Neural progenitor cell (in vitro differentiated cells): ENCODE results near the gene UROC1. TPM values are rescaled to one million over a fixed set of nuclear protein-coding genes. Genes with fewer than 3 reads are reported as not detected.

Experiments
- DNase-seq: peaks from one replicate; pipeline ENCODE4 v3.0.0-alpha.2; 2016; ENCODE audit warnings: low spot score
- H2AFZ ChIP-seq: fragments of 200-600 bp; sonication (generic); replicated peaks from 2 replicates; pipeline ENCODE4 v1.6.1; 2016; ENCODE audit warnings: antibody characterized with exemption
- H3F3A ChIP-seq: fragments of 200-600 bp; sonication (generic); 2 replicates; pipeline ENCODE4 v1.6.1; 2016; ENCODE audit warnings: antibody characterized with exemption, low read depth
- H3K27ac ChIP-seq: fragments of 200-600 bp; sonication (generic); 2 replicates; pipeline ENCODE4 v1.5.1; 2016; ENCODE audit warnings: mild to moderate bottlenecking
- H3K27me3 ChIP-seq: fragments of 200-600 bp; sonication (generic); 2 replicates; pipeline ENCODE4 v1.6.1; 2016; ENCODE audit warnings: mild to moderate bottlenecking, moderate library complexity
- H3K36me3 ChIP-seq: fragments of 200-600 bp; sonication (generic); 2 replicates; pipeline ENCODE4 v1.5.1; 2016
- H3K4me1 ChIP-seq: fragments of 200-600 bp; sonication (generic); 2 replicates; pipeline ENCODE4 v1.6.1; 2016; ENCODE audit warnings: mixed run types
- H3K4me2 ChIP-seq: fragments of 200-600 bp; sonication (generic); 2 replicates; pipeline ENCODE4 v1.6.1; 2016
- H3K4me3 ChIP-seq: fragments of 200-600 bp; sonication (generic); 2 replicates; pipeline ENCODE4 v1.5.1; 2016
- H3K79me2 ChIP-seq: fragments of 200-600 bp; sonication (generic); 2 replicates; pipeline ENCODE4 v1.6.1; 2016; ENCODE audit warnings: low read depth
- H3K9ac ChIP-seq: fragments of 200-600 bp; sonication (generic); 2 replicates; pipeline ENCODE4 v1.6.1; 2016
- H3K9me3 ChIP-seq: fragments of 200-600 bp; sonication (generic); 2 replicates; pipeline ENCODE4 v1.5.1; 2016; ENCODE audit warnings: low read depth
- H4K20me1 ChIP-seq: fragments of 200-600 bp; sonication (generic); 2 replicates; pipeline ENCODE4 v1.6.1; 2016; ENCODE audit warnings: low read depth
- H3K27ac Mint-ChIP-seq: 3 replicates; pipeline ENCODE4 v1.8.0; 2021; ENCODE audit warnings: mixed read lengths
- H3K27me3 Mint-ChIP-seq: 2 replicates; pipeline ENCODE4 v1.8.0; 2022; ENCODE audit warnings: low read depth, mild to moderate bottlenecking, inconsistent platforms, moderate library complexity, mixed read lengths; ENCODE audit not compliant: insufficient read depth
- H3K36me3 Mint-ChIP-seq: 3 replicates; pipeline ENCODE4 v1.8.0; 2021; ENCODE audit warnings: mixed read lengths
- H3K4me1 Mint-ChIP-seq: 3 replicates; pipeline ENCODE4 v1.8.0; 2021; ENCODE audit warnings: mixed read lengths
- H3K4me3 Mint-ChIP-seq: 3 replicates; pipeline ENCODE4 v1.8.0; 2021; ENCODE audit warnings: mild to moderate bottlenecking, moderate library complexity, mixed read lengths
- H3K9me3 Mint-ChIP-seq: 3 replicates; pipeline ENCODE4 v1.8.0; 2020; ENCODE audit warnings: mixed read lengths
- CTCF ChIP-seq: fragments of 200-600 bp; sonication (generic); IDR thresholded peaks from 2 replicates; pipeline ENCODE4 v1.5.1; 2017; ENCODE audit warnings: antibody characterized with exemption, mild to moderate bottlenecking
- EZH2 ChIP-seq: fragments of 200-600 bp; sonication (generic); IDR thresholded peaks from 2 replicates; pipeline ENCODE4 v1.6.1; 2017; ENCODE audit warnings: antibody characterized with exemption, mild to moderate bottlenecking, moderate library complexity
- EZH2phosphoT487 ChIP-seq: fragments of 200-600 bp; sonication (generic); IDR thresholded peaks from 2 replicates; pipeline ENCODE4 v1.6.1; 2017; ENCODE audit warnings: antibody characterized with exemption
- total RNA-seq: library from RNA; depleted of rRNA; stranded (reverse); fragments of >200 nt; gene quantifications from 2 replicates; pipeline ENCODE4 v1.2.3, GENCODE V29; 2015; ENCODE audit warnings: low replicate concordance

UROC1 gene
- total RNA-seq, 1 donor from 2014 or later: not detected

GRCh38 chr3:126483321-126483761, 34.2 kb downstream of the UROC1 start:
- Mint-ChIP-seq H3K27ac (no peak overlapping the region), H3K9me3 (no peaks in the 10 kb centered on the region), H3K4me3 (no peak overlapping the region), H3K4me1 (peaks cover 33% of the 10 kb centered on the region), H3K36me3 (no peaks in the 10 kb centered on the region), H3K27me3 (peaks cover 7% of the 10 kb centered on the region)
- TF ChIP-seq EZH2phosphoT487 (no peak), EZH2 (no peak)
- Histone ChIP-seq H3K4me1 (no peaks in the 10 kb centered on the region), H3K4me2 (no peak overlapping the region), H3K27me3 (no peaks in the 10 kb centered on the region), H4K20me1 (no peaks in the 10 kb centered on the region), H3K79me2 (no peaks in the 10 kb centered on the region), H3F3A (no peaks in the 10 kb centered on the region), H3K4me3 (no peak overlapping the region), H3K9me3 (no peaks in the 10 kb centered on the region), H3K36me3 (no peaks in the 10 kb centered on the region), H3K9ac (no peak overlapping the region), H2AFZ (no peak overlapping the region), H3K27ac (no peak overlapping the region)
- no peak for DNase-seq

- H3K27me3 ChIP-seq: no peaks in the 10 kb centered on the region
- no peaks in the 10 kb centered on the region for H3K36me3 ChIP-seq
- Mint-ChIP-seq H3K4me3 (no peak overlapping the region), H3K36me3 (no peaks in the 10 kb centered on the region), H3K27ac (peak overlapping the region; percentile 60), H3K4me1 (peaks cover 33% of the 10 kb centered on the region), H3K9me3 (no peaks in the 10 kb centered on the region), H3K27me3 (peaks cover 7% of the 10 kb centered on the region)
- H3K9ac ChIP-seq: no peak overlapping the region
- no peak overlapping the region for H3K4me3 ChIP-seq
- no peaks in the 10 kb centered on the region for H3K9me3 ChIP-seq
- TF ChIP-seq EZH2phosphoT487: no peak
- no peak for TF ChIP-seq EZH2
- TF ChIP-seq CTCF: no peak
- no peak overlapping the region for H3K4me2 ChIP-seq
- no peaks in the 10 kb centered on the region for H3F3A ChIP-seq
- no peaks in the 10 kb centered on the region for H3K79me2 ChIP-seq
- no peak overlapping the region for H3K27ac ChIP-seq
- H3K4me1 ChIP-seq: no peaks in the 10 kb centered on the region
- H2AFZ ChIP-seq: no peak overlapping the region
- H4K20me1 ChIP-seq: no peaks in the 10 kb centered on the region
- DNase-seq: no peak
Observed at GRCh38 chr3:126482503-126483255, 34.9 kb downstream of the UROC1 start.

- Histone ChIP-seq H3K27ac (no peak overlapping the region), H3K79me2 (no peaks in the 10 kb centered on the region), H3F3A (peaks cover 5% of the 10 kb centered on the region), H3K4me2 (no peak overlapping the region), H2AFZ (no peak overlapping the region), H3K9me3 (no peaks in the 10 kb centered on the region), H3K9ac (no peak overlapping the region), H4K20me1 (no peaks in the 10 kb centered on the region), H3K4me3 (no peak overlapping the region), H3K27me3 (no peaks in the 10 kb centered on the region), H3K4me1 (no peaks in the 10 kb centered on the region), H3K36me3 (no peaks in the 10 kb centered on the region)
- Mint-ChIP-seq H3K36me3 (no peaks in the 10 kb centered on the region), H3K27ac (no peak overlapping the region), H3K9me3 (no peaks in the 10 kb centered on the region), H3K27me3 (peaks cover 7% of the 10 kb centered on the region), H3K4me1 (peaks cover 35% of the 10 kb centered on the region), H3K4me3 (no peak overlapping the region)
- TF ChIP-seq CTCF (no peak), EZH2 (no peak), EZH2phosphoT487 (no peak)
- no peak for DNase-seq
Observed at GRCh38 chr3:126481808-126482502, 35.6 kb downstream of the UROC1 start.

- no peaks in the 10 kb centered on the region for H3K79me2 ChIP-seq
- Mint-ChIP-seq H3K36me3 (no peaks in the 10 kb centered on the region), H3K4me1 (peaks cover 29% of the 10 kb centered on the region), H3K4me3 (no peak overlapping the region), H3K27ac (peak overlapping the region; percentile 85), H3K9me3 (no peaks in the 10 kb centered on the region), H3K27me3 (peaks cover 9% of the 10 kb centered on the region)
- no peak for TF ChIP-seq EZH2
- TF ChIP-seq CTCF: no peak
- TF ChIP-seq EZH2phosphoT487: no peak
- peaks cover 5% of the 10 kb centered on the region for H3K27me3 ChIP-seq
- no peaks in the 10 kb centered on the region for H3K9me3 ChIP-seq
- no peak overlapping the region for H3K27ac ChIP-seq
- DNase-seq: no peak
- H3F3A ChIP-seq: peaks cover 5% of the 10 kb centered on the region
- H3K4me3 ChIP-seq: no peak overlapping the region
- no peaks in the 10 kb centered on the region for H3K36me3 ChIP-seq
- H3K4me1 ChIP-seq: no peaks in the 10 kb centered on the region
- no peaks in the 10 kb centered on the region for H4K20me1 ChIP-seq
- H2AFZ ChIP-seq: no peak overlapping the region
- H3K9ac ChIP-seq: no peak overlapping the region
- H3K4me2 ChIP-seq: no peak overlapping the region
Observed at GRCh38 chr3:126480861-126481260, 36.7 kb downstream of the UROC1 start.
